Measurements from ENCODE around the gene RAX.
"Not testable (repeated sequence)": the region's sequence is repeated elsewhere in the genome, so short reads cannot be mapped to it uniquely, and the experiment has no call there.

Gene RAX

GRCh38 chr18:59268721-59269562, 4.3 kb downstream of the RAX start:
- no peaks in the 10 kb centered on the region for H3K9me3 Mint-ChIP-seq
- ATAC-seq (replicated peaks) = peak; percentile 40
- peak overlapping the region; percentile 60 to 76 for H3K4me3 Mint-ChIP-seq
- peaks cover 71 to 91% of the 10 kb centered on the region in 2 donors for H3K27me3 Mint-ChIP-seq
- no peak for DNase-seq
- peaks cover 13 to 19% of the 10 kb centered on the region in 2 donors for H3K4me1 Mint-ChIP-seq (ENCODE audit: low read depth in 2 of 2)
- H3K36me3 Mint-ChIP-seq (ENCODE audit: insufficient read depth) = no peaks in the 10 kb centered on the region
- H3K27ac Mint-ChIP-seq = no peak overlapping the region

GRCh38 chr18:59268127-59268720, 5.0 kb downstream of the RAX start:
- H3K9me3 Mint-ChIP-seq = no peaks in the 10 kb centered on the region
- H3K4me1 Mint-ChIP-seq (ENCODE audit: low read depth in 2 of 2) = peaks cover 7 to 16% of the 10 kb centered on the region in 2 donors
- no peak overlapping the region for H3K27ac Mint-ChIP-seq
- ATAC-seq (replicated peaks) (no peak), DNase-seq (no peak)
- peak overlapping the region; percentile 15 to 60 for H3K4me3 Mint-ChIP-seq
- peaks cover 73 to 91% of the 10 kb centered on the region in 2 donors for H3K27me3 Mint-ChIP-seq
- no peaks in the 10 kb centered on the region for H3K36me3 Mint-ChIP-seq (ENCODE audit: insufficient read depth)

- Mint-ChIP-seq H3K4me1 (ENCODE audit: low read depth in 2 of 2) (peaks cover 7 to 16% of the 10 kb centered on the region in 2 donors), H3K36me3 (ENCODE audit: insufficient read depth) (no peaks in the 10 kb centered on the region), H3K27ac (no peak overlapping the region), H3K27me3 (peaks cover 79 to 96% of the 10 kb centered on the region in 2 donors), H3K9me3 (no peaks in the 10 kb centered on the region), H3K4me3 (peak overlapping the region in 1 of 2 donors; percentile 60)
- ATAC-seq (replicated peaks) (no peak), DNase-seq (no peak)
Measured at GRCh38 chr18:59267503-59268126, 5.6 kb downstream of the RAX start.

- H3K9me3 Mint-ChIP-seq = no peaks in the 10 kb centered on the region
- peaks cover 7 to 16% of the 10 kb centered on the region in 2 donors for H3K4me1 Mint-ChIP-seq (ENCODE audit: low read depth in 2 of 2)
- peaks cover 80 to 97% of the 10 kb centered on the region in 2 donors for H3K27me3 Mint-ChIP-seq
Measured at GRCh38 chr18:59266886-59267502, 6.3 kb downstream of the RAX start.

GRCh38 chr18:59266459-59266858, 6.8 kb downstream of the RAX start:
- H3K27me3 Mint-ChIP-seq = peaks cover 75 to 91% of the 10 kb centered on the region in 2 donors
- H3K36me3 Mint-ChIP-seq (ENCODE audit: insufficient read depth) = no peaks in the 10 kb centered on the region
- peak overlapping the region in 1 of 2 donors; percentile 62 for H3K4me3 Mint-ChIP-seq
- DNase-seq (no peak), ATAC-seq (replicated peaks) (no peak)
- H3K4me1 Mint-ChIP-seq (ENCODE audit: low read depth in 2 of 2) = peaks cover 7 to 16% of the 10 kb centered on the region in 2 donors
- H3K27ac Mint-ChIP-seq = no peak overlapping the region
- H3K9me3 Mint-ChIP-seq = no peaks in the 10 kb centered on the region

More at GRCh38 chr18:59266886-59267502, 6.3 kb downstream of the RAX start:
- Mint-ChIP-seq H3K36me3 (ENCODE audit: insufficient read depth) (no peaks in the 10 kb centered on the region), H3K4me3 (no peak overlapping the region), H3K27ac (no peak overlapping the region)
- DNase-seq (no peak), ATAC-seq (replicated peaks) (no peak)

- DNase-seq (no peak), ATAC-seq (replicated peaks) (no peak)
- Mint-ChIP-seq H3K27ac (no peak overlapping the region), H3K36me3 (ENCODE audit: insufficient read depth) (no peaks in the 10 kb centered on the region), H3K27me3 (peaks cover 73 to 90% of the 10 kb centered on the region in 2 donors), H3K4me3 (peak overlapping the region; percentile 48 to 62), H3K4me1 (ENCODE audit: low read depth in 2 of 2) (peaks cover 7 to 16% of the 10 kb centered on the region in 2 donors), H3K9me3 (no peaks in the 10 kb centered on the region)
Measured at GRCh38 chr18:59265974-59266369, 7.3 kb downstream of the RAX start.

GRCh38 chr18:59265246-59265973, 7.8 kb downstream of the RAX start:
- H3K27me3 Mint-ChIP-seq = peaks cover 73 to 90% of the 10 kb centered on the region in 2 donors
- no peaks in the 10 kb centered on the region for H3K9me3 Mint-ChIP-seq
- no peaks in the 10 kb centered on the region for H3K36me3 Mint-ChIP-seq (ENCODE audit: insufficient read depth)
- H3K4me1 Mint-ChIP-seq (ENCODE audit: low read depth in 2 of 2) = peaks cover 7 to 16% of the 10 kb centered on the region in 2 donors
- no peak for DNase-seq
- ATAC-seq (replicated peaks) = no peak
- no peak overlapping the region for H3K27ac Mint-ChIP-seq
- H3K4me3 Mint-ChIP-seq = peak overlapping the region; percentile 48 to 62

- Mint-ChIP-seq H3K9me3 (no peaks in the 10 kb centered on the region), H3K4me3 (peak overlapping the region; percentile 48 to 62), H3K36me3 (ENCODE audit: insufficient read depth) (no peaks in the 10 kb centered on the region), H3K27ac (no peak overlapping the region), H3K4me1 (ENCODE audit: low read depth in 2 of 2) (peaks cover 5 to 15% of the 10 kb centered on the region in 2 donors), H3K27me3 (peaks cover 73 to 90% of the 10 kb centered on the region in 2 donors)
- DNase-seq = no peak
- ATAC-seq (replicated peaks) = no peak
Measured at GRCh38 chr18:59264651-59265245, 8.5 kb downstream of the RAX start.

- ATAC-seq (replicated peaks) = no peak
- no peak overlapping the region for H3K4me3 Mint-ChIP-seq
Measured at GRCh38 chr18:59264121-59264571, 9.1 kb downstream of the RAX start.

GRCh38 chr18:59263661-59264060, 9.6 kb downstream of the RAX start:
- H3K4me1 Mint-ChIP-seq (ENCODE audit: low read depth in 2 of 2) = peaks cover 0 to 12% of the 10 kb centered on the region in 2 donors
- H3K4me3 Mint-ChIP-seq = peak overlapping the region in 1 of 2 donors; percentile 21
- ATAC-seq (replicated peaks) (no peak), DNase-seq (no peak)
- H3K27me3 Mint-ChIP-seq = peaks cover 78 to 90% of the 10 kb centered on the region in 2 donors
- H3K27ac Mint-ChIP-seq = no peak overlapping the region
- H3K36me3 Mint-ChIP-seq (ENCODE audit: insufficient read depth) = no peaks in the 10 kb centered on the region
- H3K9me3 Mint-ChIP-seq = no peaks in the 10 kb centered on the region

More at GRCh38 chr18:59264121-59264571, 9.1 kb downstream of the RAX start:
- H3K36me3 Mint-ChIP-seq (ENCODE audit: insufficient read depth) = no peaks in the 10 kb centered on the region
- peaks cover 74 to 90% of the 10 kb centered on the region in 2 donors for H3K27me3 Mint-ChIP-seq
- no peak for DNase-seq
- H3K9me3 Mint-ChIP-seq = no peaks in the 10 kb centered on the region
- peaks cover 0 to 12% of the 10 kb centered on the region in 2 donors for H3K4me1 Mint-ChIP-seq (ENCODE audit: low read depth in 2 of 2)
- no peak overlapping the region for H3K27ac Mint-ChIP-seq

GRCh38 chr18:59262243-59262642, 11.0 kb downstream of the RAX start:
- DNase-seq; H3K27ac Mint-ChIP-seq; ATAC-seq (replicated peaks); H3K9me3 Mint-ChIP-seq; H3K4me3 Mint-ChIP-seq; H3K4me1 Mint-ChIP-seq (ENCODE audit: low read depth in 2 of 2); H3K36me3 Mint-ChIP-seq (ENCODE audit: insufficient read depth): not testable (repeated sequence)
- H3K27me3 Mint-ChIP-seq = peaks cover 75 to 90% of the 10 kb centered on the region in 2 donors

- H3K4me1 Mint-ChIP-seq (ENCODE audit: low read depth in 2 of 2); H3K27ac Mint-ChIP-seq; DNase-seq; ATAC-seq (replicated peaks); H3K9me3 Mint-ChIP-seq; H3K4me3 Mint-ChIP-seq; H3K36me3 Mint-ChIP-seq (ENCODE audit: insufficient read depth): not testable (repeated sequence)
- peaks cover 71 to 90% of the 10 kb centered on the region in 2 donors for H3K27me3 Mint-ChIP-seq
Measured at GRCh38 chr18:59261842-59262241, 11.4 kb downstream of the RAX start.

Data from effector memory CD8-positive, alpha-beta T cell (primary cell).